Measurements from ENCODE around the gene MT4.

MT4 gene

GRCh38 chr16:56593573-56594291 is 28.9 kb downstream of the MT4 start:
- no peak overlapping the region for H3K9ac ChIP-seq (ENCODE audit: low read length)
- no peaks in the 10 kb centered on the region for H3F3A ChIP-seq (ENCODE audit: insufficient read depth, low read length)
- TF ChIP-seq CTCF (IDR thresholded peaks at IDR 0.05; ENCODE audit: low read length) (no peak), EZH2phosphoT487 (IDR thresholded peaks at IDR 0.05; ENCODE audit: low read length) (no peak), EZH2 (optimal IDR thresholded peaks at IDR 0.05; ENCODE audit: low read depth, low read length) (no peak)
- no peaks in the 10 kb centered on the region for H3K36me3 ChIP-seq (replicated peaks; ENCODE audit: insufficient read depth, low read length)
- H3K27ac ChIP-seq (ENCODE audit: low read length) = no peak overlapping the region
- H3K9me3 ChIP-seq (replicated peaks; ENCODE audit: insufficient read depth, low read length) = no peaks in the 10 kb centered on the region
- H4K20me1 ChIP-seq (ENCODE audit: insufficient read depth, low read length) = no peaks in the 10 kb centered on the region
- H3K27me3 ChIP-seq (replicated peaks; ENCODE audit: insufficient read depth, low read length) = peaks cover 7% of the 10 kb centered on the region
- H2AFZ ChIP-seq (ENCODE audit: low read length) = no peak overlapping the region
- no peak overlapping the region for H3K4me2 ChIP-seq (ENCODE audit: low read depth, low read length)
- no peaks in the 10 kb centered on the region for H3K4me1 ChIP-seq (ENCODE audit: low read length)
- no peak for DNase-seq
- no peak overlapping the region for H3K4me3 ChIP-seq (ENCODE audit: low read length)
- no peaks in the 10 kb centered on the region for H3K79me2 ChIP-seq (ENCODE audit: low read length)
- H3K9me2 ChIP-seq (replicated peaks; ENCODE audit: insufficient read depth, low read length) = no peaks in the 10 kb centered on the region

DNA sequence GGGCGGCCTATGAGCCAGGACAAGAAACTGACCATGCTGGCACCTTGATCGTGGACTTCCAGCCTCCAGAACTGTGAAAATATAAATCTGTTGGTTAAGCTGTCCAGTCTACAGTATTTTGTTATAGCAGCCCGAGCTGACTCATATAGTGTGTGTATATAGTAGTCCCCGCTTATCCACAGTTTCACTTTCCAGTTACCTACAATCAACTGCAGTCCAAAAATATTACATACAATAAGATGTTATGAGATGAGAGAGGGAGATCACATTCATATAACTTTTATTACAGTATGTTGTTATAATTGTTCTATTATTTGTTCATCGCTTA is 29.4 kb downstream of the MT4 start:
- Histone ChIP-seq H3K4me3 (ENCODE audit: low read length) (no peak overlapping the region), H3K27ac (ENCODE audit: low read length) (no peak overlapping the region), H3K4me1 (ENCODE audit: low read length) (no peaks in the 10 kb centered on the region), H4K20me1 (ENCODE audit: insufficient read depth, low read length) (no peaks in the 10 kb centered on the region), H3K27me3 (replicated peaks; ENCODE audit: insufficient read depth, low read length) (peaks cover 4% of the 10 kb centered on the region), H3K9me3 (replicated peaks; ENCODE audit: insufficient read depth, low read length) (no peaks in the 10 kb centered on the region), H3K36me3 (replicated peaks; ENCODE audit: insufficient read depth, low read length) (no peaks in the 10 kb centered on the region), H2AFZ (ENCODE audit: low read length) (no peak overlapping the region), H3K9ac (ENCODE audit: low read length) (no peak overlapping the region), H3K9me2 (replicated peaks; ENCODE audit: insufficient read depth, low read length) (no peaks in the 10 kb centered on the region), H3K4me2 (ENCODE audit: low read depth, low read length) (no peak overlapping the region), H3F3A (ENCODE audit: insufficient read depth, low read length) (no peaks in the 10 kb centered on the region), H3K79me2 (ENCODE audit: low read length) (no peaks in the 10 kb centered on the region)
- no peak for TF ChIP-seq CTCF (IDR thresholded peaks at IDR 0.05; ENCODE audit: low read length)
- no peak for TF ChIP-seq EZH2 (optimal IDR thresholded peaks at IDR 0.05; ENCODE audit: low read depth, low read length)
- no peak for TF ChIP-seq EZH2phosphoT487 (IDR thresholded peaks at IDR 0.05; ENCODE audit: low read length)
- no peak for DNase-seq

DNA sequence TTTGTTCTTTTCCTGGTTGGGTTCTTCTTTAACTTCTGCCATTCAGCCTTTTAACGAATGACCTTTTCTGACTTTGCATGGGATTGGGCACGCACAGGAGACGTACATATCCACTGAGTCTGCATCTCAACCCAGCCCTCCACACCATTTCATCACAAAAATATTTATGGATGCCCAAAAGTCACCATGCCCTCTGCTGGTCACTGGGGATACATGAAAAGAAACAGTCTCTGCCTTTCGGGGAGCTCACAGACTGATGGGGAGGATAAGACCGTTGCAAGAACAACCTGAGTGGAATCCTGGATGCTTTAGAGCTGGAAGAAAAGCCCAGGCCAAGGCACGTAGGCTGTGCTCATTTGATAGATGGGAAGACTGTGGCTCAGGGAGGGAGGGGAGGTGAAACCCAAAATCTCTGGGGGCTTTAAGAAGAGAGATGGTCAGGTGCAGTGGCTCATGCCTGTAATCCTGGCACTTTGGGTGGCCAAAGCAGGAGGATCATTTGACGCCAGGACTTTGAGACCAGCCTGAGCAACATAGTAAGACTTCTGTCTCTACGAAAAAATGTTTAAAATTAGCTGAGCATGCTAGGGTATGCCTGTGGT is 35.6 kb downstream of the MT4 start:
- H3K9ac ChIP-seq (ENCODE audit: low read length) = no peak overlapping the region

More for the DNA sequence above, 35.6 kb downstream of the MT4 start:
- Histone ChIP-seq H3K27ac (ENCODE audit: low read length) (no peak overlapping the region), H3K4me3 (ENCODE audit: low read length) (no peak overlapping the region), H2AFZ (ENCODE audit: low read length) (no peak overlapping the region), H3K4me2 (ENCODE audit: low read depth, low read length) (no peak overlapping the region), H3K79me2 (ENCODE audit: low read length) (no peaks in the 10 kb centered on the region), H3K9me3 (replicated peaks; ENCODE audit: insufficient read depth, low read length) (no peaks in the 10 kb centered on the region), H3K9me2 (replicated peaks; ENCODE audit: insufficient read depth, low read length) (no peaks in the 10 kb centered on the region), H4K20me1 (ENCODE audit: insufficient read depth, low read length) (no peaks in the 10 kb centered on the region), H3K4me1 (ENCODE audit: low read length) (no peaks in the 10 kb centered on the region), H3F3A (ENCODE audit: insufficient read depth, low read length) (no peaks in the 10 kb centered on the region), H3K36me3 (replicated peaks; ENCODE audit: insufficient read depth, low read length) (no peaks in the 10 kb centered on the region), H3K27me3 (replicated peaks; ENCODE audit: insufficient read depth, low read length) (peaks cover 22% of the 10 kb centered on the region; the same call in 1 of the 2 replicates)
- no peak for TF ChIP-seq EZH2 (optimal IDR thresholded peaks at IDR 0.05; ENCODE audit: low read depth, low read length)
- TF ChIP-seq CTCF (IDR thresholded peaks at IDR 0.05; ENCODE audit: low read length) = peak; percentile 77
- DNase-seq = peak; percentile 66

All from MM.1S (cell line).